GM12878 (cell line): ENCODE results near the gene PKP2. TPM values are rescaled to one million over a fixed set of nuclear protein-coding genes. Genes with fewer than 3 reads are reported as not detected.
A peak's percentile ranks its signal among the peaks of the same experiment; 100 is the strongest.

ENCODE experiments used
- CBX3 ChIP-seq: fragments of 200-600 bp; sonication (generic); IDR thresholded peaks from 2 replicates; pipeline ENCODE4 v1.6.1; 2016; ENCODE audit warnings: low read depth, borderline replicate concordance
- FOXM1 ChIP-seq: IDR thresholded peaks from 2 replicates; pipeline ENCODE4 v1.6.1; 2012; ENCODE audit warnings: low read depth, mild to moderate bottlenecking, inconsistent platforms, low read length, moderate library complexity
- GATAD2B ChIP-seq: fragments of 450-650 bp; conservative IDR thresholded peaks from 2 replicates; pipeline ENCODE4 v1.6.1; 2017; ENCODE audit warnings: low read depth, mild to moderate bottlenecking, moderate library complexity
- HDAC6 ChIP-seq: fragments of 200-600 bp; sonication (generic); IDR thresholded peaks from one replicate; pipeline ENCODE4 v1.8.0; 2017; ENCODE audit warnings: antibody characterized with exemption; ENCODE audit not compliant: unreplicated experiment
- HDGF ChIP-seq: fragments of 450-650 bp; IDR thresholded peaks from 2 replicates; pipeline ENCODE4 v1.6.1; 2016; ENCODE audit warnings: antibody characterized with exemption
- KLF5 ChIP-seq: fragments of 450-650 bp; IDR thresholded peaks from 2 replicates; pipeline ENCODE4 v1.6.1; 2014; ENCODE audit warnings: mild to moderate bottlenecking; ENCODE audit not compliant: partially characterized antibody
- LARP7 ChIP-seq: fragments of 450-650 bp; IDR thresholded peaks from 2 replicates; pipeline ENCODE4 v1.6.1; 2017; ENCODE audit warnings: mild to moderate bottlenecking
- MXI1 ChIP-seq: fragments of 150-350 bp; IDR thresholded peaks from 2 replicates; pipeline ENCODE4 v1.6.1; 2011; ENCODE audit warnings: low read depth, mild to moderate bottlenecking, inconsistent platforms, low read length, improper control_type of control experiment
- RAD21 ChIP-seq: IDR thresholded peaks from 2 replicates; pipeline ENCODE4 v1.6.1; 2011; ENCODE audit warnings: mild to moderate bottlenecking, low read depth, low read length, moderate library complexity; ENCODE audit not compliant: insufficient read depth
- RAD51 ChIP-seq: fragments of 450-650 bp; IDR thresholded peaks from 2 replicates; pipeline ENCODE4 v1.6.1; 2016; ENCODE audit warnings: moderate library complexity, mild to moderate bottlenecking, inconsistent platforms
- RB1 ChIP-seq: fragments of 450-650 bp; formaldehyde crosslinking; IDR thresholded peaks from 2 replicates; pipeline ENCODE4 v1.6.1; 2017; ENCODE audit warnings: mild to moderate bottlenecking, borderline replicate concordance
- RBBP5 ChIP-seq: fragments of 200-600 bp; sonication (generic); conservative IDR thresholded peaks from 2 replicates; pipeline ENCODE4 v1.6.1; 2016
- SREBF1 ChIP-seq: IDR thresholded peaks from 2 replicates; pipeline ENCODE4 v1.6.1; 2012; ENCODE audit warnings: mild to moderate bottlenecking, low read length
- ZSCAN29 ChIP-seq: fragments of 450-650 bp; IDR thresholded peaks from 2 replicates; pipeline ENCODE4 v1.6.1; 2017; ENCODE audit warnings: mild to moderate bottlenecking, moderate library complexity
- polyA plus RNA-seq, 11 experiments: library from polyadenylated mRNA; depleted of rRNA in 4 of 11; unstranded in 6 of 11; stranded (reverse) in 5 of 11; fragments of >200 nt; fragmentation: Nextera tagmentation in 4 of 11; fragmentation: Illumina TruSeq in 1 of 11; extraction: Ambion mirVana in 4 of 11; extraction: Trizol in 1 of 11; gene quantifications; 1 replicate in 1 of 11; 2 replicates in 10 of 11; pipeline versions ENCODE4 v1.2.1 to v1.2.3, GENCODE V29; 2011 to 2016; ENCODE audit warnings: inconsistent platforms in 2 of 11, missing spikeins in 2 of 11, low read depth in 1 of 11
- total RNA-seq, 4 experiments: library from RNA; depleted of rRNA in 3 of 4; stranded (reverse); fragments of >200 nt in 3 of 4; fragmentation: Illumina TruSeq in 1 of 4; extraction: Trizol in 1 of 4; gene quantifications; 2 replicates each; pipeline versions ENCODE4 v1.2.1 to v1.2.3, GENCODE V29; 2013 to 2021
- TF ChIP-seq, protein P1 (sequence below): fragments of 450-650 bp; IDR thresholded peaks from 2 replicates; pipeline ENCODE4 v1.6.1; 2017; ENCODE audit warnings: mild to moderate bottlenecking, low read depth, inconsistent platforms; ENCODE audit not compliant: poor library complexity, severe bottlenecking
- TF ChIP-seq, protein P2 (sequence below): fragments of 150-350 bp; IDR thresholded peaks from 2 replicates; pipeline ENCODE4 v1.6.1; 2016; ENCODE audit warnings: low read depth, low read length
- TF ChIP-seq, protein P3 (sequence below): IDR thresholded peaks from 2 replicates; pipeline ENCODE4 v1.6.1; 2012; ENCODE audit warnings: low read length, inconsistent platforms
- TF ChIP-seq, protein P4 (sequence below): IDR thresholded peaks from 2 replicates; pipeline ENCODE4 v1.6.1; 2011; ENCODE audit warnings: low read depth, low read length, improper control_type of control experiment, borderline replicate concordance
- TF ChIP-seq, protein P5 (sequence below): IDR thresholded peaks from 2 replicates; pipeline ENCODE4 v1.6.1; 2012; ENCODE audit warnings: mild to moderate bottlenecking, low read depth, low read length

PKP2 gene
- total and polyA plus RNA-seq, 10 of the 15 experiments (the other 5 are each of a cell fraction or from before 2014, with no cell fraction given) = 0.02 to 4.1 (median 0.07) TPM; not detected in 4

DNA sequence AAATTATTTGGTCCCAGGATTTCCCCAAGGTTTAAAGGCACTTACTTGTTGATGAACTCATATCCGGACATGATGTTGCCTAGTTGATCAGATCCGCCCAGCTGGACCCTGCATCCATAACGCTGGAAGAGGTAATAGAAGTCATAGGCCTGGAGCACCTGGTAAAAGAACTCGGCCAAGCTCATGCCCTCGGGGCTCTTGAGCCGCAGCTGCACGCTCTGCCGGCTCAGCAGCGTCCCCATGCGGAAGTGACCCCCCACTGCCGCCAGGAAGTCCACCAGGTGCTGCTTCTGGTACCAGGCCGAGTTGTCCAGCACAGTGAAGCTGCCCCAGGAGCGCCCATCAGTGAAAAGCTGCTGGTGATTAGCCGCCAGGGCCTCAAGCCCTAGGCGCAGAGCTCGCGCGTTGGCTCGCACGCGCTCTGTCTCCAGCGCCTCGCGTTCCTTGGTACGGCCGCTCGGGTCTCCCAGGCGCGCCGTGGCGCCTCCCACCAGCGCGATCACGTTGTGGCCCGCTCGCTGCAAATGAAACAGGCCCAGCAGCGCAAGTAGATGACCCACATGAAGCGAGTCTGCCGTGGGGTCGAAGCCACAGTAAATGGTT is 141.4 kb downstream of the PKP2 start (continued):
- TF ChIP-seq, protein P1, sequence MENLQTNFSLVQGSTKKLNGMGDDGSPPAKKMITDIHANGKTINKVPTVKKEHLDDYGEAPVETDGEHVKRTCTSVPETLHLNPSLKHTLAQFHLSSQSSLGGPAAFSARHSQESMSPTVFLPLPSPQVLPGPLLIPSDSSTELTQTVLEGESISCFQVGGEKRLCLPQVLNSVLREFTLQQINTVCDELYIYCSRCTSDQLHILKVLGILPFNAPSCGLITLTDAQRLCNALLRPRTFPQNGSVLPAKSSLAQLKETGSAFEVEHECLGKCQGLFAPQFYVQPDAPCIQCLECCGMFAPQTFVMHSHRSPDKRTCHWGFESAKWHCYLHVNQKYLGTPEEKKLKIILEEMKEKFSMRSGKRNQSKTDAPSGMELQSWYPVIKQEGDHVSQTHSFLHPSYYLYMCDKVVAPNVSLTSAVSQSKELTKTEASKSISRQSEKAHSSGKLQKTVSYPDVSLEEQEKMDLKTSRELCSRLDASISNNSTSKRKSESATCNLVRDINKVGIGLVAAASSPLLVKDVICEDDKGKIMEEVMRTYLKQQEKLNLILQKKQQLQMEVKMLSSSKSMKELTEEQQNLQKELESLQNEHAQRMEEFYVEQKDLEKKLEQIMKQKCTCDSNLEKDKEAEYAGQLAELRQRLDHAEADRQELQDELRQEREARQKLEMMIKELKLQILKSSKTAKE = no peak
- TF ChIP-seq RBBP5 (no peak), FOXM1 (0 out of 2 replicates have a peak, but pooled peaks have one; percentile 17), RB1 (peak; percentile 84; the same call in 1 of the 2 replicates), MXI1 (peak; percentile 46; the same call in 1 of the 2 replicates), GATAD2B (peak; percentile 56), SREBF1 (no peak), CBX3 (no peak), RAD51 (no peak), ZSCAN29 (no peak), KLF5 (no peak), RAD21 (peak; percentile 64), HDAC6 (no peak), HDGF (peak; percentile 27; the same call in 1 of the 2 replicates), LARP7 (peak; percentile 34; the same call in 1 of the 2 replicates)
- TF ChIP-seq, protein P2, sequence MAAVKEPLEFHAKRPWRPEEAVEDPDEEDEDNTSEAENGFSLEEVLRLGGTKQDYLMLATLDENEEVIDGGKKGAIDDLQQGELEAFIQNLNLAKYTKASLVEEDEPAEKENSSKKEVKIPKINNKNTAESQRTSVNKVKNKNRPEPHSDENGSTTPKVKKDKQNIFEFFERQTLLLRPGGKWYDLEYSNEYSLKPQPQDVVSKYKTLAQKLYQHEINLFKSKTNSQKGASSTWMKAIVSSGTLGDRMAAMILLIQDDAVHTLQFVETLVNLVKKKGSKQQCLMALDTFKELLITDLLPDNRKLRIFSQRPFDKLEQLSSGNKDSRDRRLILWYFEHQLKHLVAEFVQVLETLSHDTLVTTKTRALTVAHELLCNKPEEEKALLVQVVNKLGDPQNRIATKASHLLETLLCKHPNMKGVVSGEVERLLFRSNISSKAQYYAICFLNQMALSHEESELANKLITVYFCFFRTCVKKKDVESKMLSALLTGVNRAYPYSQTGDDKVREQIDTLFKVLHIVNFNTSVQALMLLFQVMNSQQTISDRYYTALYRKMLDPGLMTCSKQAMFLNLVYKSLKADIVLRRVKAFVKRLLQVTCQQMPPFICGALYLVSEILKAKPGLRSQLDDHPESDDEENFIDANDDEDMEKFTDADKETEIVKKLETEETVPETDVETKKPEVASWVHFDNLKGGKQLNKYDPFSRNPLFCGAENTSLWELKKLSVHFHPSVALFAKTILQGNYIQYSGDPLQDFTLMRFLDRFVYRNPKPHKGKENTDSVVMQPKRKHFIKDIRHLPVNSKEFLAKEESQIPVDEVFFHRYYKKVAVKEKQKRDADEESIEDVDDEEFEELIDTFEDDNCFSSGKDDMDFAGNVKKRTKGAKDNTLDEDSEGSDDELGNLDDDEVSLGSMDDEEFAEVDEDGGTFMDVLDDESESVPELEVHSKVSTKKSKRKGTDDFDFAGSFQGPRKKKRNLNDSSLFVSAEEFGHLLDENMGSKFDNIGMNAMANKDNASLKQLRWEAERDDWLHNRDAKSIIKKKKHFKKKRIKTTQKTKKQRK = no peak
- TF ChIP-seq, protein P3, sequence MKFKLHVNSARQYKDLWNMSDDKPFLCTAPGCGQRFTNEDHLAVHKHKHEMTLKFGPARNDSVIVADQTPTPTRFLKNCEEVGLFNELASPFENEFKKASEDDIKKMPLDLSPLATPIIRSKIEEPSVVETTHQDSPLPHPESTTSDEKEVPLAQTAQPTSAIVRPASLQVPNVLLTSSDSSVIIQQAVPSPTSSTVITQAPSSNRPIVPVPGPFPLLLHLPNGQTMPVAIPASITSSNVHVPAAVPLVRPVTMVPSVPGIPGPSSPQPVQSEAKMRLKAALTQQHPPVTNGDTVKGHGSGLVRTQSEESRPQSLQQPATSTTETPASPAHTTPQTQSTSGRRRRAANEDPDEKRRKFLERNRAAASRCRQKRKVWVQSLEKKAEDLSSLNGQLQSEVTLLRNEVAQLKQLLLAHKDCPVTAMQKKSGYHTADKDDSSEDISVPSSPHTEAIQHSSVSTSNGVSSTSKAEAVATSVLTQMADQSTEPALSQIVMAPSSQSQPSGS = no peak
- TF ChIP-seq, protein P4, sequence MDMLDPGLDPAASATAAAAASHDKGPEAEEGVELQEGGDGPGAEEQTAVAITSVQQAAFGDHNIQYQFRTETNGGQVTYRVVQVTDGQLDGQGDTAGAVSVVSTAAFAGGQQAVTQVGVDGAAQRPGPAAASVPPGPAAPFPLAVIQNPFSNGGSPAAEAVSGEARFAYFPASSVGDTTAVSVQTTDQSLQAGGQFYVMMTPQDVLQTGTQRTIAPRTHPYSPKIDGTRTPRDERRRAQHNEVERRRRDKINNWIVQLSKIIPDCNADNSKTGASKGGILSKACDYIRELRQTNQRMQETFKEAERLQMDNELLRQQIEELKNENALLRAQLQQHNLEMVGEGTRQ = no peak
- TF ChIP-seq, protein P5, sequence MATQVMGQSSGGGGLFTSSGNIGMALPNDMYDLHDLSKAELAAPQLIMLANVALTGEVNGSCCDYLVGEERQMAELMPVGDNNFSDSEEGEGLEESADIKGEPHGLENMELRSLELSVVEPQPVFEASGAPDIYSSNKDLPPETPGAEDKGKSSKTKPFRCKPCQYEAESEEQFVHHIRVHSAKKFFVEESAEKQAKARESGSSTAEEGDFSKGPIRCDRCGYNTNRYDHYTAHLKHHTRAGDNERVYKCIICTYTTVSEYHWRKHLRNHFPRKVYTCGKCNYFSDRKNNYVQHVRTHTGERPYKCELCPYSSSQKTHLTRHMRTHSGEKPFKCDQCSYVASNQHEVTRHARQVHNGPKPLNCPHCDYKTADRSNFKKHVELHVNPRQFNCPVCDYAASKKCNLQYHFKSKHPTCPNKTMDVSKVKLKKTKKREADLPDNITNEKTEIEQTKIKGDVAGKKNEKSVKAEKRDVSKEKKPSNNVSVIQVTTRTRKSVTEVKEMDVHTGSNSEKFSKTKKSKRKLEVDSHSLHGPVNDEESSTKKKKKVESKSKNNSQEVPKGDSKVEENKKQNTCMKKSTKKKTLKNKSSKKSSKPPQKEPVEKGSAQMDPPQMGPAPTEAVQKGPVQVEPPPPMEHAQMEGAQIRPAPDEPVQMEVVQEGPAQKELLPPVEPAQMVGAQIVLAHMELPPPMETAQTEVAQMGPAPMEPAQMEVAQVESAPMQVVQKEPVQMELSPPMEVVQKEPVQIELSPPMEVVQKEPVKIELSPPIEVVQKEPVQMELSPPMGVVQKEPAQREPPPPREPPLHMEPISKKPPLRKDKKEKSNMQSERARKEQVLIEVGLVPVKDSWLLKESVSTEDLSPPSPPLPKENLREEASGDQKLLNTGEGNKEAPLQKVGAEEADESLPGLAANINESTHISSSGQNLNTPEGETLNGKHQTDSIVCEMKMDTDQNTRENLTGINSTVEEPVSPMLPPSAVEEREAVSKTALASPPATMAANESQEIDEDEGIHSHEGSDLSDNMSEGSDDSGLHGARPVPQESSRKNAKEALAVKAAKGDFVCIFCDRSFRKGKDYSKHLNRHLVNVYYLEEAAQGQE = no peak
